Effector memory CD4-positive, alpha-beta T cell (primary cell): Measurements from ENCODE around the gene NLRC5.
A peak's percentile ranks its signal among the peaks of the same experiment; 100 is the strongest.

Experiments
- DNase-seq, 3 donors: peaks; one replicate each; pipeline ENCODE4 v3.0.0-alpha.2; 2020
- H3K27ac ChIP-seq: 2 replicates; pipeline ENCODE4 v1.7.0; 2013; ENCODE audit warnings: mild to moderate bottlenecking, low read length, moderate library complexity; ENCODE audit not compliant: insufficient read depth, poor library complexity, severe bottlenecking
- H3K27me3 ChIP-seq: replicated peaks from 2 replicates; pipeline ENCODE4 v1.7.0; 2013; ENCODE audit warnings: mild to moderate bottlenecking, low read length; ENCODE audit not compliant: insufficient read depth, control insufficient read depth, poor library complexity, severe bottlenecking
- H3K36me3 ChIP-seq: 2 replicates; pipeline ENCODE4 v1.7.0; 2013; ENCODE audit warnings: mild to moderate bottlenecking, low read length, moderate library complexity; ENCODE audit not compliant: control insufficient read depth, insufficient read depth
- H3K4me1 ChIP-seq: 2 replicates; pipeline ENCODE4 v1.7.0; 2013; ENCODE audit warnings: low read length, mild to moderate bottlenecking; ENCODE audit not compliant: control insufficient read depth, insufficient read depth, poor library complexity, severe bottlenecking
- H3K4me3 ChIP-seq: 2 replicates; pipeline ENCODE4 v1.7.0; 2013; ENCODE audit warnings: low read length, low read depth, mild to moderate bottlenecking; ENCODE audit not compliant: insufficient read depth, poor library complexity, severe bottlenecking
- H3K9me3 ChIP-seq: 2 replicates; pipeline ENCODE4 v1.7.0; 2013; ENCODE audit warnings: mild to moderate bottlenecking, low read length, moderate library complexity; ENCODE audit not compliant: control insufficient read depth
- total RNA-seq, 3 donors: gene quantifications; one replicate each; lab custom pipeline; 2026; lab: John Stamatoyannopoulos, UW

NLRC5 gene
- 552 to 789 (median 661) reads per million in 3 donors for total RNA-seq

- peaks cover 7% of the 10 kb centered on the region for H3K36me3 ChIP-seq
- H3K4me1 ChIP-seq = peaks cover 52% of the 10 kb centered on the region
- peak within 1 kb of the TSS; percentile 93 for H3K27ac ChIP-seq
- peak within 1 kb of the TSS; percentile 99 for H3K4me3 ChIP-seq
- H3K27me3 ChIP-seq = no peaks in the 10 kb centered on the region
- peak; percentile 81 to 85 (median 82) for DNase-seq
- H3K9me3 ChIP-seq = no peaks in the 10 kb centered on the region
Observed at GRCh38 chr16:56988948-56989945, at the start of gene NLRC5. TSS of gene NLRC5 (plus strand) at chr16:56989557. CDS start at chr16:57020713, 31,156 bp downstream.

GRCh38 chr16:56939801-56940200 lies 49.6 kb upstream of the NLRC5 start:
- no peaks in the 10 kb centered on the region for H3K9me3 ChIP-seq
- H3K4me1 ChIP-seq = peaks cover 14% of the 10 kb centered on the region
- H3K27ac ChIP-seq = peak overlapping the region; percentile 39
- H3K36me3 ChIP-seq = peaks cover 73% of the 10 kb centered on the region
- no peaks in the 10 kb centered on the region for H3K27me3 ChIP-seq
- H3K4me3 ChIP-seq = no peak overlapping the region
- DNase-seq = no peak

- no peaks in the 10 kb centered on the region for H3K9me3 ChIP-seq
- H3K27me3 ChIP-seq = no peaks in the 10 kb centered on the region
- no peak overlapping the region for H3K4me3 ChIP-seq
- H3K4me1 ChIP-seq = peaks cover 9% of the 10 kb centered on the region
- DNase-seq = no peak
- H3K27ac ChIP-seq = no peak overlapping the region
- peaks cover 72% of the 10 kb centered on the region for H3K36me3 ChIP-seq
Observed at GRCh38 chr16:56941092-56941491, 48.3 kb upstream of the NLRC5 start.

- H3K4me1 ChIP-seq = peaks cover 9% of the 10 kb centered on the region
- no peak overlapping the region for H3K4me3 ChIP-seq
- no peaks in the 10 kb centered on the region for H3K9me3 ChIP-seq
- DNase-seq = no peak
- no peak overlapping the region for H3K27ac ChIP-seq
- H3K27me3 ChIP-seq = no peaks in the 10 kb centered on the region
- H3K36me3 ChIP-seq = peaks cover 72% of the 10 kb centered on the region
Observed at GRCh38 chr16:56941856-56942331, 47.5 kb upstream of the NLRC5 start.

- no peak overlapping the region for H3K4me3 ChIP-seq
- H3K4me1 ChIP-seq = peaks cover 5% of the 10 kb centered on the region
- no peak overlapping the region for H3K27ac ChIP-seq
- H3K27me3 ChIP-seq = no peaks in the 10 kb centered on the region
- no peak for DNase-seq
- H3K9me3 ChIP-seq = no peaks in the 10 kb centered on the region
- H3K36me3 ChIP-seq = peaks cover 66% of the 10 kb centered on the region
Observed at GRCh38 chr16:56943761-56944375, 45.5 kb upstream of the NLRC5 start.

GRCh38 chr16:56944954-56945839 lies 44.2 kb upstream of the NLRC5 start:
- H3K4me1 ChIP-seq = no peaks in the 10 kb centered on the region
- H3K27ac ChIP-seq = no peak overlapping the region
- no peaks in the 10 kb centered on the region for H3K9me3 ChIP-seq
- H3K27me3 ChIP-seq = no peaks in the 10 kb centered on the region
- peaks cover 54% of the 10 kb centered on the region for H3K36me3 ChIP-seq
- no peak for DNase-seq
- no peak overlapping the region for H3K4me3 ChIP-seq

- H3K27me3 ChIP-seq = no peaks in the 10 kb centered on the region
- peaks cover 47% of the 10 kb centered on the region for H3K36me3 ChIP-seq
- H3K4me3 ChIP-seq = no peak overlapping the region
- no peak overlapping the region for H3K27ac ChIP-seq
- no peaks in the 10 kb centered on the region for H3K9me3 ChIP-seq
- DNase-seq = no peak
- H3K4me1 ChIP-seq = no peaks in the 10 kb centered on the region
Observed at GRCh38 chr16:56945847-56946527, 43.4 kb upstream of the NLRC5 start.

- Histone ChIP-seq H3K4me3 (no peak overlapping the region), H3K4me1 (no peaks in the 10 kb centered on the region), H3K27me3 (no peaks in the 10 kb centered on the region), H3K9me3 (no peaks in the 10 kb centered on the region), H3K36me3 (peaks cover 38% of the 10 kb centered on the region), H3K27ac (no peak overlapping the region)
- no peak for DNase-seq
Observed at GRCh38 chr16:56946767-56947603, 42.4 kb upstream of the NLRC5 start.
